ENCODE measurements around the gene ADAMTS4. TPM values are rescaled to one million over a fixed set of nuclear protein-coding genes. Genes with fewer than 3 reads are reported as not detected.
"Not testable (repeated sequence)": the region's sequence is repeated elsewhere in the genome, so short reads cannot be mapped to it uniquely, and the experiment has no call there.

The ADAMTS4 gene
- 7.1 and 9.2 TPM in 2 replicates for total RNA-seq

- DNase-seq (ENCODE audit: low read depth in 2 of 2): peak; percentile 78 to 81
These were observed at the start of gene ADAMTS4 for GRCh38 chr1:161198897-161199431. Gene ADAMTS4 (minus strand): TSS chr1:161199054. CDS start chr1:161198627, 427 bp downstream.

GRCh38 chr1:161244888-161245287 is 46.0 kb upstream of the ADAMTS4 start:
- DNase-seq (ENCODE audit: low read depth in 2 of 2): no peak

- no peak for DNase-seq (ENCODE audit: low read depth in 2 of 2)
These were observed 43.5 kb upstream of the ADAMTS4 start for GRCh38 chr1:161242313-161242712.

- no peak for DNase-seq (ENCODE audit: low read depth in 2 of 2)
These were observed 42.8 kb upstream of the ADAMTS4 start for GRCh38 chr1:161241682-161242081.

- DNase-seq (ENCODE audit: low read depth in 2 of 2): no peak
These were observed 39.2 kb upstream of the ADAMTS4 start, which contains the start of gene NR1I3 for GRCh38 chr1:161238039-161238473. Gene NR1I3 (minus strand): TSS chr1:161238203. CDS start chr1:161236565, 1,638 bp downstream.

GRCh38 chr1:161235957-161236775 is 37.3 kb upstream of the ADAMTS4 start:
- no peak for DNase-seq (ENCODE audit: low read depth in 2 of 2)

GRCh38 chr1:161233102-161233501 is 34.2 kb upstream of the ADAMTS4 start:
- no peak for DNase-seq (ENCODE audit: low read depth in 2 of 2)

- DNase-seq (ENCODE audit: low read depth in 2 of 2): no peak
These were observed 31.9 kb upstream of the ADAMTS4 start for GRCh38 chr1:161230762-161231161.

GRCh38 chr1:161229896-161230295 is 31.0 kb upstream of the ADAMTS4 start:
- DNase-seq (ENCODE audit: low read depth in 2 of 2): peak; percentile 27

GRCh38 chr1:161228032-161228431 is 29.2 kb upstream of the ADAMTS4 start:
- DNase-seq (ENCODE audit: low read depth in 2 of 2): peak in 1 of 2 donors; percentile 59

GRCh38 chr1:161227196-161227871 is 28.5 kb upstream of the ADAMTS4 start:
- DNase-seq (ENCODE audit: low read depth in 2 of 2): peak; percentile 80 to 85

GRCh38 chr1:161226759-161227158 is 27.9 kb upstream of the ADAMTS4 start:
- no peak for DNase-seq (ENCODE audit: low read depth in 2 of 2)

- no peak for DNase-seq (ENCODE audit: low read depth in 2 of 2)
These were observed 27.5 kb upstream of the ADAMTS4 start for GRCh38 chr1:161226320-161226711.

GRCh38 chr1:161225534-161226319 is 26.9 kb upstream of the ADAMTS4 start, which contains the start of gene TOMM40L:
Gene TOMM40L (plus strand): TSS chr1:161226060. CDS start chr1:161226490, 430 bp downstream.
- peak; percentile 97 to 100 for DNase-seq (ENCODE audit: low read depth in 2 of 2)

GRCh38 chr1:161225178-161225533 is 26.3 kb upstream of the ADAMTS4 start:
- no peak for DNase-seq (ENCODE audit: low read depth in 2 of 2)

GRCh38 chr1:161224695-161225087 is 25.8 kb upstream of the ADAMTS4 start:
- DNase-seq (ENCODE audit: low read depth in 2 of 2): not testable (repeated sequence)

- DNase-seq (ENCODE audit: low read depth in 2 of 2): no peak
These were observed 25.2 kb upstream of the ADAMTS4 start for GRCh38 chr1:161223805-161224694.

GRCh38 chr1:161222175-161223019 is 23.5 kb upstream of the ADAMTS4 start:
- no peak for DNase-seq (ENCODE audit: low read depth in 2 of 2)

GRCh38 chr1:161220002-161220401 is 21.1 kb upstream of the ADAMTS4 start:
- no peak for DNase-seq (ENCODE audit: low read depth in 2 of 2)
